Liver (tissue), 3 donors: Measurements from ENCODE around the gene UGT1A10.
"Not testable (repeated sequence)": the region's sequence is repeated elsewhere in the genome, so short reads cannot be mapped to it uniquely, and the experiment has no call there.

Source experiments
- CTCF ChIP-seq: fragments of 150-350 bp; IDR thresholded peaks from 2 replicates; pipeline ENCODE4 v1.5.1; 2017; ENCODE audit warnings: improper control_type of control experiment, low read depth, low read length; ENCODE audit not compliant: missing input control
- GABPA ChIP-seq, 2 donors: IDR thresholded peaks in 1 of 2; conservative IDR thresholded peaks in 1 of 2; 2 replicates each; pipeline ENCODE4 v1.6.1; 2016; ENCODE audit warnings: antibody characterized with exemption in 2 of 2, mild to moderate bottlenecking in 1 of 2, moderate library complexity in 1 of 2
- JUND ChIP-seq, 2 donors: IDR thresholded peaks; 2 replicates each; pipeline ENCODE4 v1.6.1; 2016; ENCODE audit warnings: antibody characterized with exemption in 2 of 2
- RAD21 ChIP-seq, 2 donors: IDR thresholded peaks; 2 replicates each; pipeline ENCODE4 v1.6.1; 2016; ENCODE audit warnings: antibody characterized with exemption in 2 of 2, mild to moderate bottlenecking in 2 of 2
- REST ChIP-seq: IDR thresholded peaks from 2 replicates; pipeline ENCODE4 v1.6.1; 2016; ENCODE audit warnings: antibody characterized with exemption, mild to moderate bottlenecking
- TAF1 ChIP-seq: conservative IDR thresholded peaks from 2 replicates; pipeline ENCODE4 v1.6.1; 2016; ENCODE audit warnings: antibody characterized with exemption, mild to moderate bottlenecking
- YY1 ChIP-seq: IDR thresholded peaks from 2 replicates; pipeline ENCODE4 v1.6.1; 2016; ENCODE audit warnings: antibody characterized with exemption, mild to moderate bottlenecking
- ZBTB33 ChIP-seq: IDR thresholded peaks from 2 replicates; pipeline ENCODE4 v1.6.1; 2016; ENCODE audit warnings: antibody characterized with exemption
- TF ChIP-seq, protein P1 (sequence below): IDR thresholded peaks from 2 replicates; pipeline ENCODE4 v1.6.1; 2016; ENCODE audit warnings: antibody characterized with exemption
- donor health status: healthy.
- donor health status: healthy.

- not testable (repeated sequence) for TF ChIP-seq REST; CTCF; RAD21 (IDR thresholded peaks at IDR 0.05); JUND (IDR thresholded peaks at IDR 0.05); YY1; TAF1; ZBTB33; GABPA (IDR thresholded peaks at IDR 0.05 in 1 of 2, conservative IDR thresholded peaks at IDR 0.05 in 1 of 2)
- TF ChIP-seq, protein P1, sequence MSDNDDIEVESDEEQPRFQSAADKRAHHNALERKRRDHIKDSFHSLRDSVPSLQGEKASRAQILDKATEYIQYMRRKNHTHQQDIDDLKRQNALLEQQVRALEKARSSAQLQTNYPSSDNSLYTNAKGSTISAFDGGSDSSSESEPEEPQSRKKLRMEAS, result not testable (repeated sequence)
Measured at GRCh38 chr2:233655943-233656342, 19.7 kb downstream of the UGT1A10 start.
